DOHH2 (cell line): ENCODE measurements around the gene TMEM127.

ENCODE experiments used
- H3F3A ChIP-seq: fragments of 200-600 bp; sonication (generic), shearing (Covaris generic); 2 replicates; pipeline ENCODE4 v1.6.0; 2016; ENCODE audit warnings: antibody characterized with exemption, mild to moderate bottlenecking; ENCODE audit not compliant: control insufficient read depth, insufficient read depth
- H3K27ac ChIP-seq: fragments of 200-600 bp; sonication (generic); 2 replicates; pipeline ENCODE4 v1.5.1; 2014; ENCODE audit warnings: low read depth, mild to moderate bottlenecking, low read length, moderate library complexity
- H3K27me3 ChIP-seq: fragments of 200-600 bp; sonication (generic); 2 replicates; pipeline ENCODE4 v1.6.1; 2014; ENCODE audit warnings: mild to moderate bottlenecking, low read length, mixed read lengths; ENCODE audit not compliant: control insufficient read depth
- H3K36me3 ChIP-seq: fragments of 200-600 bp; sonication (generic); 2 replicates; pipeline ENCODE4 v1.6.1; 2014; ENCODE audit warnings: mild to moderate bottlenecking, low read length, moderate library complexity, mixed read lengths; ENCODE audit not compliant: control insufficient read depth
- H3K4me1 ChIP-seq: fragments of 200-600 bp; sonication (generic); 2 replicates; pipeline ENCODE4 v1.6.1; 2014; ENCODE audit warnings: mild to moderate bottlenecking, low read length, mixed read lengths; ENCODE audit not compliant: control insufficient read depth
- H3K4me2 ChIP-seq: fragments of 200-600 bp; sonication (generic); 2 replicates; pipeline ENCODE4 v1.6.0; 2014; ENCODE audit warnings: mild to moderate bottlenecking, low read length, moderate library complexity
- H3K4me3 ChIP-seq: fragments of 200-600 bp; sonication (generic); 2 replicates; pipeline ENCODE4 v1.5.1; 2014; ENCODE audit warnings: mild to moderate bottlenecking, low read length, mixed read lengths
- H3K79me2 ChIP-seq: fragments of 200-600 bp; sonication (generic); 2 replicates; pipeline ENCODE4 v1.6.1; 2014; ENCODE audit warnings: mild to moderate bottlenecking, low read length, mixed read lengths; ENCODE audit not compliant: control insufficient read depth
- H3K9me2 ChIP-seq: fragments of 200-600 bp; sonication (generic); replicated peaks from 2 replicates; pipeline ENCODE4 v1.6.1; 2014; ENCODE audit warnings: mild to moderate bottlenecking, low read length, mixed read lengths; ENCODE audit not compliant: control insufficient read depth
- H3K9me3 ChIP-seq: fragments of 200-600 bp; sonication (generic); 2 replicates; pipeline ENCODE4 v1.6.1; 2014; ENCODE audit warnings: antibody characterized with exemption, low read length, mixed read lengths; ENCODE audit not compliant: control insufficient read depth, insufficient read depth
- H4K20me1 ChIP-seq: fragments of 200-600 bp; sonication (generic); 2 replicates; pipeline ENCODE4 v1.6.0; 2014; ENCODE audit warnings: low read depth, mild to moderate bottlenecking, antibody characterized with exemption, low read length, moderate library complexity; ENCODE audit not compliant: control insufficient read depth, insufficient read depth
- CTCF ChIP-seq: fragments of 200-600 bp; sonication (generic); IDR thresholded peaks from one replicate; pipeline ENCODE4 v1.5.1; 2014; ENCODE audit warnings: antibody characterized with exemption, mild to moderate bottlenecking, low read depth, low read length; ENCODE audit not compliant: poor library complexity, severe bottlenecking
- EZH2phosphoT487 ChIP-seq: fragments of 200-600 bp; sonication (generic); IDR thresholded peaks from 2 replicates; pipeline ENCODE4 v1.6.1; 2017; ENCODE audit warnings: borderline replicate concordance, mild to moderate bottlenecking, antibody characterized with exemption, low read length, moderate library complexity, mixed read lengths

The TMEM127 gene

GRCh38 chr2:96264086-96264485 lies 1.7 kb downstream of the TMEM127 start:
- Histone ChIP-seq H3K4me2 (peak overlapping the region; percentile 67), H3K9me2 (no peaks in the 10 kb centered on the region), H3F3A (no peaks in the 10 kb centered on the region), H3K36me3 (peaks cover 73% of the 10 kb centered on the region), H3K27me3 (no peaks in the 10 kb centered on the region), H4K20me1 (peaks cover 17% of the 10 kb centered on the region), H3K27ac (no peak overlapping the region), H3K9me3 (no peaks in the 10 kb centered on the region), H3K4me1 (peaks cover 40% of the 10 kb centered on the region), H3K79me2 (peaks cover 91% of the 10 kb centered on the region), H3K4me3 (peak overlapping the region; percentile 95)
- no peak for TF ChIP-seq CTCF
- TF ChIP-seq EZH2phosphoT487 = no peak

GRCh38 chr2:96262306-96262705 lies 3.5 kb downstream of the TMEM127 start:
- H4K20me1 ChIP-seq = peaks cover 16% of the 10 kb centered on the region
- H3F3A ChIP-seq = no peaks in the 10 kb centered on the region
- no peaks in the 10 kb centered on the region for H3K9me3 ChIP-seq
- H3K9me2 ChIP-seq = no peaks in the 10 kb centered on the region
- H3K4me1 ChIP-seq = peaks cover 42% of the 10 kb centered on the region
- TF ChIP-seq CTCF (no peak), EZH2phosphoT487 (no peak)
- no peak overlapping the region for H3K4me2 ChIP-seq
- H3K27me3 ChIP-seq = no peaks in the 10 kb centered on the region
- peaks cover 69% of the 10 kb centered on the region for H3K36me3 ChIP-seq
- no peak overlapping the region for H3K4me3 ChIP-seq
- H3K79me2 ChIP-seq = peaks cover 97% of the 10 kb centered on the region
- H3K27ac ChIP-seq = no peak overlapping the region

- Histone ChIP-seq H4K20me1 (peaks cover 14% of the 10 kb centered on the region), H3K9me2 (no peaks in the 10 kb centered on the region), H3K79me2 (peaks cover 92% of the 10 kb centered on the region), H3F3A (no peaks in the 10 kb centered on the region), H3K4me2 (peak overlapping the region; percentile 36; the same call in 1 of the 2 replicates), H3K36me3 (peaks cover 67% of the 10 kb centered on the region), H3K27ac (no peak overlapping the region), H3K4me3 (no peak overlapping the region), H3K4me1 (peaks cover 43% of the 10 kb centered on the region), H3K27me3 (no peaks in the 10 kb centered on the region), H3K9me3 (no peaks in the 10 kb centered on the region)
- TF ChIP-seq CTCF = no peak
- no peak for TF ChIP-seq EZH2phosphoT487
Observed at GRCh38 chr2:96261328-96262003, 4.3 kb downstream of the TMEM127 start.
